ENCODE results near the gene OSBPL2.

The OSBPL2 gene

DNA sequence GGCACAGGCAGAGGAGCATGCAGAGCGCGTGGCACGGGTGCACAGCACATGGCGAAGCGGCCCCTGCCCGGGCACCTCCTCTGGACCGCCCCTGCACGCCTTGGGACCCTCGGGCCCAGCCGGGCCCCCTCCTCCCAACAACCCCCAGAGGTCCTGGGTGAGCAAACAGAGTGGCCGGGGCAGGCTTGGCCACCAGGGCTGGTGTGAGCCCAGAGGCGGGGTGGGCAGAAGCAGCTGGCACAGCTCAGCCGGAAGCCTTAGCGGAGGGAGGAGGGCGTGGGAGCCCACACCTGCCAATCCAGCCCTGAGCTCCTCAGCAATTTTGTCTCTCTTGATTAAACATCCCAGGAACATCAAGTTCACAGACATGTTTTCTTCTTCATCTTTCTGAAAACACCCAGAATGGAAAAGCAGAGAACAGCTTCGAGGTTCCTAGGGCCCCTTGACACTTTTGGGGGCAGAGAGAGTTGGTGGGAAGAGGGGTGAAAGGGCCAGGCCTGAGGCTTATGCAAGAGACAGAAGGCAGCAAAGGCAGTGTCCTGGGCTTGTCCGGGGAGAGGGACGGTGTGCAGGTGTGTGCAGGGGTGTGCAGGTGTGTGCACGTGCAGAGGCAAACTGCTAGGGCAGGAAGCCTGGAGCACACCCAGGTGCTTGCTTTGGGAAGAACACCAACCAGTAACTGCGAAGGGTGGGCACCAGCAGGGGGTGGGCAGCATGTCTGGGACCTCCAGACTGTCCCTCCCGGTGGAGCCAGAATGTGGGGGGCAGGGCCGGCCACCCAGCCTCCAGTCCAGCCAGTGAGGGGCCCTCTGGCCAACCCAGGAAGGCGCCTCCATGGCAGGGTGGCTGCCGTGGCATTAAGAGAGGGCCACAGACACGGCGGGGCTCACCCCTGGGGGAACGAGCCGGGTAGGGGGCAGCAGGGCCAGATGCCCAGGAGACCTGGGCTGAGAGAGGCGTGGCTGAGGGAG lies 23.0 kb upstream of the OSBPL2 start:
- Mint-ChIP-seq H3K27me3 (peaks cover 14% of the 10 kb centered on the region), H3K9me3 (no peaks in the 10 kb centered on the region), H3K36me3 (no peaks in the 10 kb centered on the region), H3K4me1 (no peaks in the 10 kb centered on the region), H3K27ac (peak overlapping the region; percentile 41), H3K4me3 (no peak overlapping the region)

DNA sequence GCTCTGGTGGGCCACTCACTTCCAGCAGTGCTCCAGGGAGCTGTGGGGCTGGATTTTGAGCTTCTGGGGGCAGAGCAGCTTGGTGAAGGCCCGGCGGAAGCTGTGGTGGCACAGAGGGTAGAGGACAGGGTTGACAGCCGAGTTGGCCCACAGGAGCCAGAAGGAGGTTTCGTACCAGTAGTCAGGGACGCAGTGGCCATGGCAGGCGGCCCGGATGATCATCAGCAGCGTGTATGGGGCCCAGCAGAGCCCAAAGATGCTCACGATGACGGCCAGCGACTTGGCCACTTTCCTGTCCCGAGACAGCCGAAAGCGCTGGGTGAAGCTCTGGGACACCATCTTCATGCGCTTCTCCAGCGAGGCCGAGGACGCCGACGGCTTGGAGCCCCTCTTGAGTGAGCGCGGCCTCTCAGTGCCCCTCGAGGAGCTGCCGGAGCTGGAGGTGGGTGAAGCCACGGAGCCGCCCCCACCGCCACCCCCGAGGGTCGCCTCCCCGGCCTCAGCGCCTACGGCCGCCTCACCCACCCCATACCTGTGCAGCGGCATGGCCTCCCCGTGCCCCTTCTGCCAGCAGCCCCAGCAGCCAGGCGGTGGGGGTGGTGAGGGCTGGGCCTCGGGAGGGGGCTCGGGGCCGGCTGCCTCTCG lies 22.2 kb upstream of the OSBPL2 start:
- no peaks in the 10 kb centered on the region for H3K4me1 Mint-ChIP-seq
- no peak overlapping the region for H3K4me3 Mint-ChIP-seq
- H3K9me3 Mint-ChIP-seq, result no peaks in the 10 kb centered on the region
- H3K36me3 Mint-ChIP-seq, result no peaks in the 10 kb centered on the region
- H3K27ac Mint-ChIP-seq, result peak overlapping the region; percentile 41
- H3K27me3 Mint-ChIP-seq, result peaks cover 17% of the 10 kb centered on the region

DNA sequence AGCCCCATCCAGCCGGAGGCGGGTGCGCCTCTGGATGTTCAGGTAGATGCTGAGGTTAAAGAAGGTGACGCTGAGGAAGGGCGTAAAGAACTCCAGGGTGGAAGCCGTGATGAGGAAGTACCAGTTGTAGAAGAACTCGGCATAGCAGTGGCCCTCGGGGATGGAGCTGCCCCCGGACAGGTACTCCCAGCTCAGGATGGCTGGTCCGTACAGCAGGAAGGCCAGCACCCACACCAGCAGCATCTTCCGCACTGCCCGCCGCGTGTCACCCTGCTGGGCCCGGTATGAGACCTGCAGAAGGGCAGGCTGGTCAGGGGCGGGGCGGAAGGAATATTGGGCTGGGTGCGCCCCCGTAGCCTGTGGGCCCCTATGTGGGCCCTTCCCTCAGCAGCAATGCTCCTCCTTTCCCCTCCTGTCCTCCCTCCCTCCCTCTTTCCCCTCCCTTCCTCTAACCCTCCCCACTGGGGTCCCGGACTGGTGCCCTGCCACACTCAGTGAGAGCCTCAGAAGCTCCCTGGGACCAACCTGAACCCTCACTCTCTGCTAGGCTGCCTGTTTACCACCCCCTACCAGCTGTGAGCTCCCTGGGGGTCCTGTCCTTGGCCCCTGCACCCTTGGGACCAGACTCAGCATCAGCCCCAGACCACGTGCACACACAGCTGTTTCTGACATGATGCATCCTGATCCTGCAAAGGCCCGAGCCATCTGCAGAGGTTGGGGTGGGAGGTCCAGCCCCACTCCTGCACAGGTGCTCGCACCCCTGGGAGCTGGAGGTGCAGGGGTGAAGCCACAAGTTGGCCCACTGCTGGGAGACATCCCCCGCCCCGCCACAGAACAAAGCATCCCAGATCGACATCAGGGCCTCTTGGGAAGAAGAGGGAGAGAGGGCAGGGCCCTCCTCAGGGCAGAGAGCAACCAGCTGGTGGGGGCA lies 21.4 kb upstream of the OSBPL2 start:
- no peaks in the 10 kb centered on the region for H3K36me3 Mint-ChIP-seq
- H3K4me3 Mint-ChIP-seq, result no peak overlapping the region
- no peaks in the 10 kb centered on the region for H3K9me3 Mint-ChIP-seq
- H3K4me1 Mint-ChIP-seq, result no peaks in the 10 kb centered on the region
- H3K27me3 Mint-ChIP-seq, result peaks cover 18% of the 10 kb centered on the region
- H3K27ac Mint-ChIP-seq, result no peak overlapping the region

DNA sequence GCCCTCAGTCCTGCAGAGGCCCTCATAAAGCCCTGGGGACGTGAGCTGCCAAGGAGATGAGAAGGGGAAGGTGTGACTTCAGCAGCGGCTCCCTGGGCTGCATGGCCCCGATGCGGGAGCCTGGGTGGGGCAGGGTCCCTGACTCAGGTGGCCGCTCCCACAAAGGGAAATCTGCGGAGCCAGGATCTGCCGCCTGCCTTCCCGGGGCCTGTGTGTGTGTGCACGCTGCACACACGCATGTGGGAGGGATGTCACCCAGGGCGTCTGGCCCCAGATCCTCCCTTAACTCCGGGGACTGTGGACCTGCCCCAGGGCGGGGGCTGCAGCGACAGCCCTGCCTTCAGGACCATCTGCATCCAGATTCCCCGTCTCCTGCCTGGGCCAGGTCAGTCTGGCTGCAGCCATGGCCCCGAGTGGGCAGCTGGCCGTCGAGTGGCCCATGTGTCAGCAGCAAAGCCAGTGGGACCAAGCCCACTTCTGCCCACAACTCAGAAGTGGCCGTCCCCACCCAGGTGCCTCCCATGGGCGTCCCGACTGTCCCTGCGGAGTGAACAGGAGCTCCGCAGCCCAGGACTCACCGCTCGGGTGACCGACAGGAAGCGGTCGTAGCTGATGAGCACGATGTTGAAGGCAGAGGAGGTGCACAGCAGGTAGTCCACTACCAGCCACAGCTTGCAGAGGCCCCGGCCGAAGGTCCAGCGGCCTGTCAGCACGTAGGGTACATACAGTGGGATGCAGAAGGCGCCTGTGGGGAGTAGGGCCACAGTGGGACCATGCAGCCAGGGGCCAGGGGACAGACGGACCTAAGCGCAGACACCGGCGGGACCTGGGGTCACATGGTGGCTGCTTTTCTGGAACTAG lies 20.2 kb upstream of the OSBPL2 start:
- Mint-ChIP-seq H3K27ac (no peak overlapping the region), H3K27me3 (peaks cover 15% of the 10 kb centered on the region), H3K4me1 (no peaks in the 10 kb centered on the region), H3K4me3 (no peak overlapping the region), H3K36me3 (no peaks in the 10 kb centered on the region), H3K9me3 (no peaks in the 10 kb centered on the region)

DNA sequence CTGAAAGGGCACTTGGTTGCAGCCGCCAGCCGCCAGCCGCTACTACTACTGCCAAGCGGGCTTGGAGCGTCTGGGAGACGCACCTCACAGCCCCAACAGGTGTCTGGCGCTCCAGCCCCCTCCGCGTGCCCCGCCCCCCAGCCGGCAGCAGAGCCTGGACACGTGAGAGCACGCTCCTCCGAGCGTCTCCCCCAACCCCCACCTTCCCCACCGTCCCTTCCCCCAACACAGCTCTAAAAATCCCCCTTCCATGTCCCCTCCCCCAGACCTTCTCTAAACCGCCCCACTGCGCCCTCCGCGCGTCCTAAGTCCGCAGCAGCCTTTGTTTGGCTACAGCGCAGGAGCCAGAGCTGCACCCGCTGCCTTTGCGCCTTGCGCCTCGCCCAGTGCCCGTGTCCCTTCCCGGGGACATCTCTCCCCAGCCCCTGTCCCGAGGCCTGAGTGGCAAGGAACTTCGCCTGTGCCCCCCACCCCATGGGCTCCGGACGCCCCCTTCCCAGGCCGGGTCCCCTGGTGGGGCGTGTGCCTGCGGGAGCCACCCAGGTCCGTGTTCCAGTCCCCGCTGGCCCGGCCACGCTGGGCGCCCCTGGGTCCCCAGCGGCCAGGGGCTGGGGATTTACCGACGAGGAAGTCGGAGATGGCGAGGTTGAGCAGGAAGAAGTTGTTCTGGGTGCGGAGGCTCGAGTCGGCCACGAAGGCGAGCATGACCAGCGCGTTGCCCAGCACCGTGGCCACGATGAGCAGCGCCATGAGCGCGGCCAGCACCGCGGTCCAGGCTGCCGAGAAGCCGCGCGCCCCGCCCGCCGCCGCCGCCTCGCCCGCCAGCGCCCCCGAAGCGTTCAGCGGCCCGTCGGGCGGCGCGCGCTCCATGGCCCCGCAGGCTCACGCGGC lies 19.0 kb upstream of the OSBPL2 start:
- no peak overlapping the region for H3K27ac Mint-ChIP-seq
- peaks cover 14% of the 10 kb centered on the region for H3K27me3 Mint-ChIP-seq

DNA sequence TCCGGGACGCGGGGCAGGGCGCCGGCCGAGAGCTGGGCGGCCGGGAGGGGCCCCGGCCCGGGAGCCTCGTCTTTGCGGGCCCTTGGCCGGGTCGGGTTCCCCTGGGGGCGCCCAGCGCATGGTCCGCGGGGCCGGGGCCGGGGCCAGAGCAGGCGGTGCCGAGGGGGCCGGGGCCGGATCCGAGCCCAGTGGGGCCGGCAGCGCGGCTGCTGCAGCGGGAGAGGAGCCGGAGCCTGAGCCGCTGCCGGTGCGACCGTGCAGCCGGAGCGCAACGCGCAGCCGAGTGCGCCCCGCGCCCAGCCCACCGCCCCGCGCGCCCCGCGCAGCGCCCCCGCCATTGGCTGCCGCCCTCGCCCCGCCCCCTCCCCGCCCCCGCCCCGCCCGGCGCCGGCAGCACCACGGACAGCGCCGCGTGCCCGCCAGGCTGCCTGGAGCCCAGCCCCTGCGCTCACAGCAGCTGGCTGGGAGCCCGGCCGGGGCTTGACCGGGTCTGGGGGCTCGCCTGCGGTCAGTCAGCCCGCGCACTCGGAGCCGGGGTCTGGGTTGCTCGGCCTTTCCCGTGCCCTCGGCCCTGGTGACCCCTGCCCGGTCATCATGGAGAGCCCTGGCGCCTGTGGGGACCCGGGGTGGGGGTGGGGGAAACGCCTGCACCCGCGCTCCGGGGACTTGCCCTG lies 18.2 kb upstream of the OSBPL2 start, which contains the start of gene HRH3:
Gene HRH3 (minus strand): TSS at position 287 of the 674 bp plus-strand sequence. CDS start 308 bp downstream, outside the sequence.
- Mint-ChIP-seq H3K4me3 (peak within 1 kb of the TSS; percentile 59), H3K36me3 (no peaks in the 10 kb centered on the region), H3K9me3 (no peaks in the 10 kb centered on the region), H3K27me3 (peaks cover 20% of the 10 kb centered on the region), H3K27ac (no peak within 1 kb of the TSS), H3K4me1 (no peaks in the 10 kb centered on the region)

More for the DNA sequence above, 19.0 kb upstream of the OSBPL2 start:
- Mint-ChIP-seq H3K4me3 (peak overlapping the region; percentile 59), H3K4me1 (no peaks in the 10 kb centered on the region), H3K9me3 (no peaks in the 10 kb centered on the region), H3K36me3 (no peaks in the 10 kb centered on the region)

DNA sequence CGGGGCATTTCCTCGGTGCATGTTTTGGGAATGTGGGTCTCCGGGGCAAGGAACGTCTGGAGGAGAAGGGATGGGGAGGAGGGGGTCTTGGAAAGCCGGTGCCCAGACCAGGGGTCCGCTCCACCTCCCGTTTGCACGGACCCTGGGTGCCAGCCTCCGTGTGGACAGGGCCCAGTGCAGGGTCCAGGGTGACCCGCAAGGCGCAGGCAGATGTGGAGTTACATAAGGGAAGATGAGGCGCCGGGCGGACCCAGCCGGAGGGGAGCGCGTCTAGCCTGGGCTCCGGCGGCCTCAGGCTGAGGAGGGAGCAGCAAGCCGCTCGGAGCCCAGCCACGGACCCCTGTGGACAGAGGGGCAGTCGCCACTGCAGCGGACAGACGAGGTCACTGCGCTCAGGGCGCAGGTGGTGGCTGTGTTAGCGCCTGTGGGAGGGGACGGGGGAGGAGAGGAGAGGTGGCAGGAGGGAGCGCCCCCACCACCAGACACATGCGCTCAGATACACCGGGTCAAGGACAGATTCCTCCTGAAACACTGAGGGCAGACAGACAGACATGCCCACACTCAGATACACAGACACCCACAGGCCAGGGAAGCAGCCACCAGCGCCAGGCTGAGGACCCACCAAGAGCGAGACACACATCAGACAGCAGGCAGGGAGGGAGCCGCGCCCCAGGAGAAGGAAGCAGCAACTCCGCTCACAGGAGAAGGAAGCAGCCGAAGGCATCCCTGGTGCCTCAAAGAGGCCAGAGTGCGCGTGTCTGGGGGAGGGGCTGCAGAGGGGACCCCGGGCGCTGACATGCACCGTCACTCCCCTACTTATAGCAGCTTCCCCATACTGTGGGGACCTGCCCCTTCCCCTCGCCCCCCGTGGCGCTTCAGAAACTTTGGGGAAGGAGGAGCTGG lies 17.4 kb upstream of the OSBPL2 start:
- Mint-ChIP-seq H3K36me3 (no peaks in the 10 kb centered on the region), H3K27ac (no peak overlapping the region), H3K4me3 (no peak overlapping the region), H3K27me3 (peaks cover 18% of the 10 kb centered on the region), H3K9me3 (no peaks in the 10 kb centered on the region), H3K4me1 (no peaks in the 10 kb centered on the region)

DNA sequence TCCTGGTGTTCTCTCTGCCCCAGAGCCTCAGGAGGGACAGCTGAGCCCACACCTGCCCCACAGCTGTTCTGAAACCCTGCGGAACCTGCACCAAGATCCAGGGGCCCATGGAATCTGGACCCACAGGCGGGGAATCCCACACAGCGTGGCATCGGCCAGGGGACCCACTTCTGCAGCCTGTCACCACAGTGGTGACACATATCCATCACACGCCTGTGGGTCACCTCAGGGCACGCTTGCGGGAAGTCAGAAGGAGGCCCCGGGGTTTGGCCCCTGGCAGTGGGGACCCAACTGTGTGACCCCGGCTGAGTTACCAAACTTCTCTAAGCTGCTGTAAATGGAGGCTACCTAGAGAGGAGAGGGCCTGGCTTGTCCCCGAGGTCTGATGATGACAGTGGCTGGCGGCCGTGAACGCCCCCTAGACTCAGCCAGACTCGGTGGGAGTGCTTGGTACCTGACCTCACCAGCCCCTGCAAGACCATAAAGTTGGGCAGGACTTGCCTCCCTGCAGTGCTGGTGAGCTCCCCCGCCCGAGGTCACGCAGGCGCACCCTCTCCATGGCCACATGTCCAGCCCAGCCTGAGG lies 16.0 kb upstream of the OSBPL2 start:
- no peak overlapping the region for H3K27ac Mint-ChIP-seq
- H3K27me3 Mint-ChIP-seq, result peaks cover 20% of the 10 kb centered on the region
- no peaks in the 10 kb centered on the region for H3K9me3 Mint-ChIP-seq
- no peak overlapping the region for H3K4me3 Mint-ChIP-seq
- no peaks in the 10 kb centered on the region for H3K4me1 Mint-ChIP-seq
- H3K36me3 Mint-ChIP-seq, result no peaks in the 10 kb centered on the region

DNA sequence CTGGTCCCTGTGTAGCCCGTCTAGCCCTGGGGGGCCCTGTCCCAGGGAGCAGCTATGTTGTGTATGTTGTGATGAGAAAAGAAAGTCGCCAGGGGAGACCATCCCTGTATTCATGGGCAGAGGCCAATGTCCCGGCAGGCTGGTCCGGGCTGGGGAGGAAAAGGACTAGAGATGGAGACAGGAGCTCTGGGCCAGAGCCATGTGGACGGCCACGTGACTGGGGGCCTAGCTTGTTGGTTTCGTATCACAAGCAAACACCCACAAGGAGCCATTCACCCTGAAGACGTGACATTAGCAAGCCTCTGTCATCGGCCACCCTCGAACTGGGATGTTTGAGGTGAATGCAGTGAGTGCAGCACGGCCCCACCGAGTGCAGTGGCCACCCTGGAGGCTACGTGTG lies 15.3 kb upstream of the OSBPL2 start:
- Mint-ChIP-seq H3K36me3 (no peaks in the 10 kb centered on the region), H3K27ac (peak overlapping the region; percentile 47), H3K9me3 (no peaks in the 10 kb centered on the region), H3K27me3 (peaks cover 19% of the 10 kb centered on the region), H3K4me3 (no peak overlapping the region), H3K4me1 (no peaks in the 10 kb centered on the region)

DNA sequence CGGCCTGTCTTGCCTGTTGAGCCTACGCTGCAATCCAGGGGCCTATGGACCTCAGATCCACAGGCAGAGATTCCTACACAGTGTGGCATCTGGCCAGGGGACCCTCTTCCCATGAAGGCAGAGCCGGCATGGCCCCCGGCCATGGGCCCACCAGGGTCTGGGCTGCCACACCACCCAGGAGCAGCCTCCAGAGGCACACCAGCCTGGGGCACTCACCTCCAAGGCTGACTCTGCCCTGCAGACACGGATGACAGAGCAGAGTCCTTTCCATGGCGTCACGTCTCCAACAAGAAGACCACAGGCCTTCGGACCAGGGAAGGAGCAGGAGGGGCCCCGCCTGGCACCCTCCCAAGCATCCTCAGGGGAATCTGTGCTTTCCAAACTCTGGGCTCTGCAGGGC lies 14.8 kb upstream of the OSBPL2 start:
- Mint-ChIP-seq H3K4me3 (no peak overlapping the region), H3K4me1 (no peaks in the 10 kb centered on the region), H3K27ac (no peak overlapping the region), H3K36me3 (no peaks in the 10 kb centered on the region), H3K9me3 (no peaks in the 10 kb centered on the region), H3K27me3 (peaks cover 17% of the 10 kb centered on the region)

DNA sequence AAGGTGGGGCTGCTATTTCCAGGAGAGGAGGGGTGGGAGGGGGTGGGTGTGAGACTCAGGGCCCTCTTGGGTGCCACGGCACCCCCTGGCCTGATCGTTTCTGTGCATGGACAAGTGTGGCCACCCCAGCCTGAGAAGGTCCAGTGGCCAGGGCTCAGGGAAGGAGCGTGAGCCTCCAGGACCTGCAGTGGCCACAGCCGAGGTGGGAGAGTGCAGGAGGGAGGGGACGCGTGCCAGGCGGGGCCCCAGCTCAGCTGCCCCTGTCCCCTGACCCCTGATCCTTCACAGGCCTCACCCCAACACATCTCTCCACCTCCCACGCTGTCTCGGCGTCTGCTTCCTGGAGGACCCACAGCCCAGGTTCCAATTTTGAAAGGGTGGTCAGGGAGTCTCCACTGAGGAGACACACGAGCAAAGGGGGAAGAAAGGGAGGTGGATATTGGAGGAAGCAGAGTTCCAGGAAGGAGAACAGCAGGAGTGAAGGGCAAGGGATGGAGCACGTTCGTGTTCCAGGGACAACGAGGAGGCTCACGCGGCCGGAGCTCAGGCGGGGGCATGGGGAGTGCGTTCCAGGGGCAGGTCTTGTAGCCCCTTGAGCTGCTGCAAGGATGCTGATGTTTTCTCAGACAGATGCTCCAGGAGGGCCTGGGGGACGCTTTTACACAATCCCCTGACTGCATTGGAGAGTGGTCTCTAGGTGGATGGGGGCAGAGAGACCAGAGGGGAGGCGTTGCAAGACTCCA lies 14.0 kb upstream of the OSBPL2 start:
- H3K4me3 Mint-ChIP-seq, result no peak overlapping the region
- H3K27me3 Mint-ChIP-seq, result peaks cover 12% of the 10 kb centered on the region
- no peaks in the 10 kb centered on the region for H3K4me1 Mint-ChIP-seq
- no peak overlapping the region for H3K27ac Mint-ChIP-seq
- no peaks in the 10 kb centered on the region for H3K9me3 Mint-ChIP-seq
- H3K36me3 Mint-ChIP-seq, result no peaks in the 10 kb centered on the region

DNA sequence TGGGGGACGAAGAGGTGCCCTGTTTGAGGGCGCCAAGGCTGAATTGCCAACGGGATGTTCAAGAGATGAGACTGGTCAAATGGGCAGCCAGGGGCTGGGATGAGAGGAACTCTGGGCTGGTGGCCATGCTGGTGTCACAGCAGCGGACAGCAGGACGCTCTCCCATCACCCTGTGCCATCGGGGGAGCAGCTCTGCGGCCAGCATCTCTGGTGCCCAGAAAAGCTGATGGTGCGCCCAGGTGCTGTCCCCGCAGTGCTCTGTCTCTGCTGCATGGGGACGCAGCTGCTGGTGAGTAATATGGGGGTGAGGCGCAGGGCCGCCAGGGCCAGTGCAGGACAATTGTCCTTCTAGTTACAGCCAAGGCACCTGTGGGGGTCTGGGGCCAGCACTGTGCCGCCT lies 13.3 kb upstream of the OSBPL2 start:
- no peak overlapping the region for H3K27ac Mint-ChIP-seq
- no peaks in the 10 kb centered on the region for H3K9me3 Mint-ChIP-seq
- no peaks in the 10 kb centered on the region for H3K36me3 Mint-ChIP-seq
- H3K27me3 Mint-ChIP-seq, result peaks cover 12% of the 10 kb centered on the region
- H3K4me1 Mint-ChIP-seq, result no peaks in the 10 kb centered on the region
- no peak overlapping the region for H3K4me3 Mint-ChIP-seq

Data from activated naive CD4-positive, alpha-beta T cell treated with anti-CD3 and anti-CD28 coated beads, Interleukin-2, amount 50 U/mL, for 24 hours (primary cell).